Skeletal muscle tissue (tissue), 4 donors: Measurements from ENCODE around the gene MEOX2. TPM values are rescaled to one million over a fixed set of nuclear protein-coding genes. Genes with fewer than 3 reads are reported as not detected.

Experiments
- H3K27ac ChIP-seq: one replicate; pipeline ENCODE4 v1.7.0; 2013; ENCODE audit warnings: mild to moderate bottlenecking, low read depth, low read length, inconsistent platforms
- H3K27me3 ChIP-seq, 3 donors: one replicate each; pipeline ENCODE4 v1.7.0; 2013; ENCODE audit warnings: low read length in 3 of 3; ENCODE audit not compliant: control insufficient read depth in 3 of 3, insufficient read depth in 3 of 3
- H3K36me3 ChIP-seq, 3 donors: one replicate each; pipeline ENCODE4 v1.7.0; 2013; ENCODE audit warnings: low read length in 3 of 3; ENCODE audit not compliant: control insufficient read depth in 3 of 3, insufficient read depth in 3 of 3
- H3K4me1 ChIP-seq, 3 donors: one replicate each; pipeline ENCODE4 v1.7.0; 2013; ENCODE audit warnings: low read length in 3 of 3, mild to moderate bottlenecking in 3 of 3; ENCODE audit not compliant: control insufficient read depth in 3 of 3, insufficient read depth in 3 of 3
- H3K4me3 ChIP-seq, 3 donors: one replicate each; pipeline ENCODE4 v1.7.0; 2013; ENCODE audit warnings: low read length in 3 of 3
- H3K9ac ChIP-seq, 3 donors: one replicate each; pipeline ENCODE4 v1.7.0; 2013; ENCODE audit warnings: low read length in 3 of 3, mild to moderate bottlenecking in 3 of 3, moderate library complexity in 2 of 3, low read depth in 1 of 3
- H3K9me3 ChIP-seq, 3 donors: one replicate each; pipeline ENCODE4 v1.7.0; 2013; ENCODE audit warnings: low read length in 3 of 3; ENCODE audit not compliant: control insufficient read depth in 3 of 3
- total RNA-seq: library from RNA; depleted of rRNA; stranded (reverse); fragments of >200 nt; gene quantifications from one replicate; pipeline ENCODE4 v1.2.3, GENCODE V29; 2014
- donor health status: Osteomylitis.

Gene MEOX2
- total RNA-seq, 1 donor from 2014 or later: 44.9 TPM

DNA sequence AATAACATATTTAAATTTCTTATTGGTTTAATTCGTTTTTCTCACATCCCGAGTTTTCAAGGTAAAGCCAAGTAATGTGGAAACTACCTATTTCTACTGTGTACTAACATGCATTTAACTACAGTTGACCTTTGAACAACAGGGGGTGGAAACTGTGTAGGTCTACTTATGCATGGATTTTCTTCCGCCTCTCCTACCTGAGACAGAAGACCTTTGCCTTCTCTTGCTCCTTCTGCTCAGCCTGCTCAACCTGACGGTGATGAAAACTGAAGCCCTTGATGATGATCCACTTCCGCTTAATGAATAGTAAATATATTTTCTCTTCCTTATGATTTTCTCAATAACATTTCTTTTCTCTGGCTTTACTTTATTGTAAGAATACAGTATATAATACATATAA is 18.5 kb downstream of the MEOX2 start:
- Histone ChIP-seq H3K27ac (no peak overlapping the region), H3K4me3 (no peak overlapping the region), H3K9me3 (no peaks in the 10 kb centered on the region), H3K4me1 (peaks cover 0 to 2% (median 0%) of the 10 kb centered on the region in 3 donors), H3K27me3 (no peaks in the 10 kb centered on the region), H3K9ac (no peak overlapping the region), H3K36me3 (no peaks in the 10 kb centered on the region)

DNA sequence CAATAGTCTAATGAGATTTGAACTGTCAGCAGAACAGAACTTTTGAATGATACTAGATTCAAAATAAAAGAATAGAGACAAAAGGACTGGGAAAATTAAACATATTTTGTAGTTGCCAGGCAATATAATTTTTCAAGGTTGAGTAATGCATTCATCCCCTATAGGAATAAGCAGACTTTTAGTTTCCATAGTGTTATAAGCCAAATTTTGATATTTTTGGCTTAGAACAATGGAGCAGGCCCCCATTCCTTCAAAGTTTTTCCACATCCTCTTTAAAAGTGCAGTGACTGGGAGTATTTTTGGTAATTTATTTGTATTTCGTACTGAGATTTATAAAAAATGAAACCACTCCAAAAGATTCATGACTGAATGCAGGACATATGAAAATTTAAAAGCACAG is 24.0 kb downstream of the MEOX2 start:
- Histone ChIP-seq H3K4me3 (no peak overlapping the region), H3K9me3 (no peaks in the 10 kb centered on the region), H3K27ac (no peak overlapping the region), H3K27me3 (no peaks in the 10 kb centered on the region), H3K36me3 (no peaks in the 10 kb centered on the region), H3K4me1 (peaks cover 0 to 2% (median 0%) of the 10 kb centered on the region in 3 donors), H3K9ac (no peak overlapping the region)

- Histone ChIP-seq H3K27ac (no peak overlapping the region), H3K9ac (no peak overlapping the region), H3K36me3 (no peaks in the 10 kb centered on the region), H3K9me3 (no peaks in the 10 kb centered on the region), H3K4me3 (no peak overlapping the region), H3K4me1 (peaks cover 0 to 2% (median 0%) of the 10 kb centered on the region in 3 donors), H3K27me3 (no peaks in the 10 kb centered on the region)
These were observed 28.2 kb downstream of the MEOX2 start for GRCh38 chr7:15658247-15658646.

- Histone ChIP-seq H3K27ac (no peak overlapping the region), H3K9ac (no peak overlapping the region)
These were observed 33.6 kb downstream of the MEOX2 start for GRCh38 chr7:15652776-15653290.

DNA sequence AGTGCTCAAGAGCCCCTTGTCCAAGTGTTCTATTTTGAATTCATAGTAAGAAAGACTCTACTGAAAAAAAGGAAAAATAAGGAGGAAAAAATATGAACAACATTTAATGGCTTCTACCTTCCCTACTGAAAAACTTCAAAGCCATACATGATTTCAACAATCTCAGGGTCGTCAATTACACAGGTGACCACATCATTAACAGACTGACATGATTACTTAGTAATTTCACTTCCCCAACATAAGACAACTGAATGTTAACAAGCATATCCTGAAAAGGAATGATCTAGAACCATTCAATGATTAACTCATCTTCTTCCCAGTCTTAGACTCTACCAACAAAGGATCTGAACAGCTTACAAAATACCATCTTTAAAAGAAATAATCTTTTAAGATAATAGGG is 34.8 kb downstream of the MEOX2 start:
- Histone ChIP-seq H3K36me3 (no peaks in the 10 kb centered on the region), H3K4me3 (no peak overlapping the region), H3K9ac (no peak overlapping the region), H3K4me1 (peaks cover 0 to 2% (median 0%) of the 10 kb centered on the region in 3 donors), H3K9me3 (no peaks in the 10 kb centered on the region), H3K27ac (no peak overlapping the region), H3K27me3 (no peaks in the 10 kb centered on the region)

More at GRCh38 chr7:15652776-15653290, 33.6 kb downstream of the MEOX2 start:
- no peaks in the 10 kb centered on the region for H3K4me1 ChIP-seq
- H3K9me3 ChIP-seq: no peaks in the 10 kb centered on the region
- no peaks in the 10 kb centered on the region for H3K27me3 ChIP-seq
- no peak overlapping the region for H3K4me3 ChIP-seq
- no peaks in the 10 kb centered on the region for H3K36me3 ChIP-seq

DNA sequence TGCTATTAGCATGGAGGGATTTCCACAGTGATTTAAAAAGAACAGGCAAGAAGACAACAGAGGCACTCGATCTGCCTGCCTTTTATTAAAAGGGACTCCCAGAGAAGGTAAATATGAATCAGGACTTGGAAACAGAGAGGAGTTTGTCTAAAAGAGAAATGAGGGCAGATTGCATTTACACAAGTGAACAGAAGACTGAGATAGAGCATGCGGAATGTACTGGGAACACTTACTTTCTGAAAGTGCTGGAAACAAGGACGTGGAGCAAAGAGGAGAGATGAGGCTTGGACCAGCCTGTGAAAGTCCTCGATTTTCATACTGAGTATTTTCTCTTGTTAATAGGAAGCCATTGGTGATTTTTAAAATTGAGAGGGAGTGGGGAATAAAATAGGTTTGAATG is 35.7 kb downstream of the MEOX2 start:
- no peaks in the 10 kb centered on the region for H3K9me3 ChIP-seq
- no peaks in the 10 kb centered on the region for H3K36me3 ChIP-seq
- H3K4me1 ChIP-seq: peaks cover 0 to 4% (median 0%) of the 10 kb centered on the region in 3 donors
- no peaks in the 10 kb centered on the region for H3K27me3 ChIP-seq
- H3K27ac ChIP-seq: no peak overlapping the region
- no peak overlapping the region for H3K9ac ChIP-seq
- no peak overlapping the region for H3K4me3 ChIP-seq

- Histone ChIP-seq H3K9me3 (no peaks in the 10 kb centered on the region), H3K27ac (no peak overlapping the region), H3K9ac (no peak overlapping the region), H3K4me3 (no peak overlapping the region), H3K4me1 (peaks cover 0 to 5% (median 0%) of the 10 kb centered on the region in 3 donors), H3K27me3 (no peaks in the 10 kb centered on the region), H3K36me3 (peaks cover 0 to 4% (median 0%) of the 10 kb centered on the region in 3 donors)
These were observed 38.0 kb downstream of the MEOX2 start for GRCh38 chr7:15648461-15648961.

DNA sequence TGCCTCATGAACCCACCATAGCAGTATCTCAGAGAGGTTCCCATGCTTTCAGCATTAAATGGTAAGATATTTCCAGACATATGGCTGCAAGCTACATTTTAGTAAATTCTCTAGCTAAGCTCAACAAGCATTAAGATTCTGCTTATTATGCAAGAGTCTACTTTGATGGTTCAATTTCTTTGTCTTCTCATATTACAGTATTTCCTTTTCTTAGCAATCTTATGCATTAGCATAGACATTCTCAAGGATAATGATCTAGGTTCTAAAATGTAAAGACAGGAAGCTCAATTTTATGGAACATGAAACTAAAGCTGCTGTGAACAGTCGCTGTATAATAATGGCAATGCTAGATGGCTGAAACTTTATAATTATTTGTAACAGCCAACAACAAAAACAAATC is 39.2 kb downstream of the MEOX2 start:
- Histone ChIP-seq H3K27me3 (no peaks in the 10 kb centered on the region), H3K4me1 (peaks cover 0 to 5% (median 0%) of the 10 kb centered on the region in 3 donors), H3K4me3 (no peak overlapping the region), H3K9me3 (no peaks in the 10 kb centered on the region), H3K36me3 (peaks cover 0 to 5% (median 4%) of the 10 kb centered on the region in 3 donors), H3K27ac (no peak overlapping the region), H3K9ac (no peak overlapping the region)

DNA sequence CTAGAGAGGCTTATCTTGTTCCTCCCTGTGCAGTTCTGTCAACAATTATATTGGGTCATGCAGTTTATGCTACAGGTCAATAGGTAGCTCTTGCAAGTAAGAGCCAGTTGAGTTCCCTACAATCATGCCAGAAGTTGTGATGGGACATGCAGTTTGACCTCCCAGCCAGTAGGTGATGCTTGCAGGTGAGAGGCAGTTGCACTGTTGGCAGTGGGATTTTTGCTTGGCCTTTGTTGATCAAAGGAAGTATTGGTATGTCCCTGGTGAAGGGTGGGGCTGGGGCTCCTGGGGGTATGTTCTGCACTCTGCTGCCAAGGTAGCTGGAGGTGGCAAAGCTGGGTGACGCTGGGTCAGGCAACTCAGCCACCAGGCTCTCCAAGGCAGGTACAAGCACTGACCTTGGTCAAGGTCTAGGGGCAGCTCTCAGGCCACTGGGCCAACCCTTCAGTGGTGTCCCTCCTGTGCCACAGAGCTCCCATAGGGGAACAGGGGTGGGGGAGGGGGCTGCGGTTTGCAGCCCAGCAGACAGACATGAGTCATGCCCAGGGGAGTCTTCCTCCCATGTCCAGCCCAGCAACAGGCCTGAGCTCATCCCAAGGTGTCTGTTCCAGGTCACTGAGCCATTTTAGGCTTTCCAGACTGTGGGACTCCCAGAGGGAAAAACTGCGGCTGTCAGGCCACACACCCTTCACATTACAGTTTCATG is 43.3 kb downstream of the MEOX2 start:
- Histone ChIP-seq H3K9ac (no peak overlapping the region), H3K4me1 (peaks cover 0 to 5% (median 0%) of the 10 kb centered on the region in 3 donors), H3K27ac (no peak overlapping the region), H3K4me3 (no peak overlapping the region), H3K36me3 (peaks cover 0 to 5% (median 4%) of the 10 kb centered on the region in 3 donors), H3K9me3 (no peaks in the 10 kb centered on the region), H3K27me3 (no peaks in the 10 kb centered on the region)

DNA sequence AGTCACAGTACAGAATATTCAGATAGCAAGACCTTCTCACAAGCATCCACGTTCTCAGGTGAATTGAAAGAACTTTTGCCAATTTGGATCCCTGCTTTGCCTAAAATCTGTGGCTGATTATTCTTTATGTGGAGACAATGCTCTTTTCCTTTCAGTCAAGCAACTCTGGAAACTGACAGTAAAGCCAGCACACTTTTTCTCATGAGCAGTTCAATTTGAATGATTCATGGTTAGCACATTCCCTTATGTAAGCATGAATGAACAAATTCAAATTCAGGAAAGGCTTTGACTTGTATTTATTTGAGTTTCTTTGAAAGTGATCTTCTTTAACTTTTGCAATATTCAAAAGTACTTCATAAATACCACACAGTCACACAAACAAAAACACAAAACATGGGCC is 57.6 kb downstream of the MEOX2 start:
- H3K27ac ChIP-seq: no peak overlapping the region
- H3K9me3 ChIP-seq: no peaks in the 10 kb centered on the region
- H3K4me1 ChIP-seq: peaks cover 0 to 4% (median 3%) of the 10 kb centered on the region in 3 donors
- H3K4me3 ChIP-seq: no peak overlapping the region
- no peaks in the 10 kb centered on the region for H3K27me3 ChIP-seq
- no peak overlapping the region for H3K9ac ChIP-seq
- peaks cover 0 to 8% (median 0%) of the 10 kb centered on the region in 3 donors for H3K36me3 ChIP-seq
